Lower lobe of right lung (tissue), 2 donors: ENCODE results near the gene HSPA8. TPM values are rescaled to one million over a fixed set of nuclear protein-coding genes. Genes with fewer than 3 reads are reported as not detected.

Experiments
- ATAC-seq, 2 donors: fragments of 200-7000 bp; cut with Tn5 transposase; one replicate each; pipeline ENCODE4 v1.9.1; 2020 to 2022; ENCODE audit warnings: mild to moderate bottlenecking in 2 of 2, moderate library complexity in 2 of 2
- DNase-seq: peaks from one replicate; pipeline ENCODE4 v3.0.0-alpha.2; 2020
- H3K27ac ChIP-seq: fragments of 200-600 bp; one replicate; pipeline ENCODE4 v1.8.0; 2022
- H3K27me3 ChIP-seq: fragments of 200-600 bp; one replicate; pipeline ENCODE4 v1.8.0; 2022; ENCODE audit warnings: low read depth
- H3K36me3 ChIP-seq: fragments of 200-600 bp; one replicate; pipeline ENCODE4 v1.8.0; 2022; ENCODE audit warnings: mild to moderate bottlenecking
- H3K4me1 ChIP-seq: fragments of 200-600 bp; one replicate; pipeline ENCODE4 v1.8.0; 2022
- H3K4me3 ChIP-seq: fragments of 200-600 bp; one replicate; pipeline ENCODE4 v1.8.0; 2022; ENCODE audit warnings: mild to moderate bottlenecking
- H3K9me3 ChIP-seq: fragments of 200-600 bp; one replicate; pipeline ENCODE4 v1.8.0; 2022
- CTCF ChIP-seq: fragments of 200-600 bp; IDR thresholded peaks from one replicate; pipeline ENCODE4 v1.8.0; 2022; ENCODE audit warnings: antibody characterized with exemption, mild to moderate bottlenecking
- intact Hi-C: fragments of 100-400 bp; cut with DNase I; formaldehyde crosslinking; loops from one replicate; pipeline ENCODE4 v1.11.0; 2022
- long read RNA-seq: library from polyadenylated mRNA; unstranded; transcript quantifications from one replicate; pipeline ENCODE4 v2.0.0, GENCODE V29; 2021
- total RNA-seq: library from RNA; stranded (reverse); fragmentation: NEBNext Ultra II Directional; extraction: Animal tissue kit (Norgen Biotek cat#: 25700); gene quantifications from one replicate; pipeline ENCODE4 v1.2.1, GENCODE V29; 2021
- donor health status: DM: no; HTN: yes; CAD: no; lungs with severe emphysema.

The HSPA8 gene
- 1,001 TPM for total RNA-seq
- long read RNA-seq, transcript HSPA8-201 (8 exons, 2,186 nt), result minor isoform, 21 of 2,313 reads
- long read RNA-seq, transcript HSPA8-208 (3 exons, 740 nt), result minor isoform, 150 of 2,313 reads
- long read RNA-seq, transcript HSPA8-211 (5 exons, 1,509 nt), result minor isoform, 10 of 2,313 reads
- long read RNA-seq, transcript HSPA8-224 (9 exons, 2,463 nt), result major isoform, 2,028 of 2,313 reads
- long read RNA-seq, partial matches to known transcripts, result 52 of 2,313 reads
- long read RNA-seq, other reads (novel, unspliced or antisense), result 41 of 2,313 reads

- peak within 1 kb of the TSS; percentile 100 for H3K27ac ChIP-seq
- ATAC-seq, result peak; percentile 42 to 57
- TF ChIP-seq CTCF, result no peak
- H3K4me3 ChIP-seq, result peak within 1 kb of the TSS; percentile 93
- H3K27me3 ChIP-seq, result no peaks in the 10 kb centered on the region
- intact Hi-C loops, result no loop called here
- peaks cover 47% of the 10 kb centered on the region for H3K36me3 ChIP-seq
- DNase-seq, result peak; percentile 85
- peaks cover 61% of the 10 kb centered on the region for H3K4me1 ChIP-seq
- H3K9me3 ChIP-seq, result no peaks in the 10 kb centered on the region
Observed at GRCh38 chr11:123061403-123062157, at the start of gene HSPA8. HSPA8 (minus strand) TSS chr11:123062136; CDS start chr11:123061324, 812 bp downstream.

GRCh38 chr11:123111465-123111864 lies 49.5 kb upstream of the HSPA8 start:
- Histone ChIP-seq H3K4me1 (no peaks in the 10 kb centered on the region), H3K9me3 (no peaks in the 10 kb centered on the region), H3K36me3 (no peaks in the 10 kb centered on the region), H3K27ac (no peak overlapping the region), H3K27me3 (peaks cover 3% of the 10 kb centered on the region), H3K4me3 (no peak overlapping the region)
- ATAC-seq, result peak; percentile 67 to 83
- no peak for DNase-seq
- intact Hi-C loops, result loop anchor here (5.0 kb wide), 1 partner anchor 136 kb away; no protein-coding TSS in a partner anchor
- TF ChIP-seq CTCF, result peak; percentile 66

- no peak for DNase-seq
- no peak for ATAC-seq
- intact Hi-C loops, result loop anchor here (5.0 kb wide), 1 partner anchor 137 kb away; no protein-coding TSS in a partner anchor
Observed at GRCh38 chr11:123110397-123110796, 48.5 kb upstream of the HSPA8 start.

GRCh38 chr11:123107945-123108495 lies 46.1 kb upstream of the HSPA8 start:
- ATAC-seq (no peak), DNase-seq (no peak)
- H3K27ac ChIP-seq, result no peak overlapping the region
- intact Hi-C loops, result no loop called here
- no peaks in the 10 kb centered on the region for H3K9me3 ChIP-seq
- no peak for TF ChIP-seq CTCF
- peaks cover 3% of the 10 kb centered on the region for H3K27me3 ChIP-seq
- no peaks in the 10 kb centered on the region for H3K36me3 ChIP-seq
- no peak overlapping the region for H3K4me3 ChIP-seq
- peaks cover 11% of the 10 kb centered on the region for H3K4me1 ChIP-seq

More at GRCh38 chr11:123110397-123110796, 48.5 kb upstream of the HSPA8 start:
- H3K27ac ChIP-seq, result no peak overlapping the region
- H3K9me3 ChIP-seq, result no peaks in the 10 kb centered on the region
- no peak overlapping the region for H3K4me3 ChIP-seq
- H3K36me3 ChIP-seq, result no peaks in the 10 kb centered on the region
- no peaks in the 10 kb centered on the region for H3K4me1 ChIP-seq
- TF ChIP-seq CTCF, result no peak
- H3K27me3 ChIP-seq, result peaks cover 3% of the 10 kb centered on the region

- H3K27ac ChIP-seq, result no peak overlapping the region
- intact Hi-C loops, result no loop called here
Observed at GRCh38 chr11:123104697-123105096, 42.8 kb upstream of the HSPA8 start.

More at GRCh38 chr11:123104697-123105096, 42.8 kb upstream of the HSPA8 start:
- Histone ChIP-seq H3K4me1 (peaks cover 11% of the 10 kb centered on the region), H3K4me3 (no peak overlapping the region), H3K9me3 (no peaks in the 10 kb centered on the region), H3K27me3 (peaks cover 3% of the 10 kb centered on the region), H3K36me3 (no peaks in the 10 kb centered on the region)
- TF ChIP-seq CTCF, result no peak
- DNase-seq, result no peak
- ATAC-seq, result no peak
